Common myeloid progenitor, CD34-positive (primary cell): ENCODE measurements around the gene IQCF5.

ENCODE experiments used
- CTCF ChIA-PET: fragments of 350-600 bp; sonication (Branson Sonifier 250); formaldehyde crosslinking; loops from one replicate; lab custom pipeline; 2021; ENCODE audit warnings: antibody characterized with exemption; lab: Charles Lee
- POLR2A ChIA-PET: fragments of 350-600 bp; sonication (Branson Sonifier 250); formaldehyde crosslinking; loops from one replicate; lab custom pipeline; 2021; ENCODE audit warnings: antibody characterized with exemption; lab: Charles Lee
- DNase-seq, 3 donors: peaks; one replicate each; pipeline versions ENCODE4 v3.0.0 to v3.0.0-alpha.2; 2013
- H3K27ac ChIP-seq, 2 experiments: 1 replicate in 1 of 2; 2 replicates in 1 of 2; pipeline ENCODE4 v1.7.0; 2013; ENCODE audit warnings: inconsistent platforms in 2 of 2, low read length in 2 of 2, mild to moderate bottlenecking in 2 of 2, low read depth in 1 of 2, moderate library complexity in 1 of 2; ENCODE audit not compliant: severe bottlenecking in 2 of 2, insufficient read depth in 1 of 2, poor library complexity in 1 of 2
- H3K27me3 ChIP-seq, 5 experiments: replicated peaks in 2 of 5; 1 replicate in 3 of 5; 2 replicates in 2 of 5; pipeline versions ENCODE4 v1.6.1 to v1.7.0; 2013; ENCODE audit warnings: low read length in 4 of 5, mild to moderate bottlenecking in 2 of 5, moderate library complexity in 2 of 5, inconsistent platforms in 1 of 5; ENCODE audit not compliant: insufficient read depth in 5 of 5, control insufficient read depth in 4 of 5
- H3K36me3 ChIP-seq, 4 experiments: 1 replicate in 2 of 4; 2 replicates in 2 of 4; pipeline versions ENCODE4 v1.6.1 to v1.7.0; 2013; ENCODE audit warnings: low read length in 3 of 4, control low read depth in 1 of 4, mild to moderate bottlenecking in 1 of 4; ENCODE audit not compliant: control insufficient read depth in 4 of 4, insufficient read depth in 4 of 4
- H3K4me1 ChIP-seq, 4 experiments: 1 replicate in 3 of 4; 2 replicates in 1 of 4; pipeline versions ENCODE4 v1.6.1 to v1.7.1; 2013; ENCODE audit warnings: low read length in 3 of 4, mild to moderate bottlenecking in 3 of 4, control low read depth in 1 of 4, inconsistent platforms in 1 of 4, moderate library complexity in 1 of 4; ENCODE audit not compliant: control insufficient read depth in 4 of 4, insufficient read depth in 4 of 4; ENCODE audit errors: control extremely low read depth in 1 of 4
- H3K4me3 ChIP-seq, 7 experiments: 1 replicate in 4 of 7; 2 replicates in 3 of 7; pipeline versions ENCODE4 v1.5.1 to v1.7.0; 2013; ENCODE audit warnings: mild to moderate bottlenecking in 7 of 7, low read length in 6 of 7, moderate library complexity in 6 of 7, inconsistent platforms in 2 of 7, low read depth in 2 of 7, control low read depth in 1 of 7; ENCODE audit not compliant: insufficient read depth in 4 of 7, control insufficient read depth in 1 of 7; ENCODE audit errors: extremely low read depth in 1 of 7
- H3K9me3 ChIP-seq, 5 experiments: 1 replicate in 4 of 5; 2 replicates in 1 of 5; pipeline versions ENCODE4 v1.6.1 to v1.7.1; 2013; ENCODE audit warnings: low read length in 4 of 5, mild to moderate bottlenecking in 2 of 5, inconsistent platforms in 1 of 5, low read depth in 1 of 5, moderate library complexity in 1 of 5; ENCODE audit not compliant: control insufficient read depth in 4 of 5, insufficient read depth in 2 of 5; ENCODE audit errors: control extremely low read depth in 1 of 5
- WGBS: methylation state at CpG from one replicate; pipeline ENCODE4 v1.1.5; 2013; ENCODE audit not compliant: insufficient coverage; 5-methylcytosine and 5-hydroxymethylcytosine counted together

The IQCF5 gene

GRCh38 chr3:51836606-51837005 lies 38.8 kb downstream of the IQCF5 start:
- CTCF ChIA-PET: no interaction called here
- no peak for DNase-seq
- Histone ChIP-seq H3K36me3 (no peaks in the 10 kb centered on the region), H3K4me3 (no peak overlapping the region), H3K27ac (no peak overlapping the region), H3K9me3 (peaks cover 0 to 3% (median 0%) of the 10 kb centered on the region in 5 experiments), H3K27me3 (peaks cover 0 to 1% (median 0%) of the 10 kb centered on the region in 5 experiments), H3K4me1 (no peaks in the 10 kb centered on the region)
- WGBS: 93% methylated on average over 4 of the region's 5 CpGs
- POLR2A ChIA-PET: no interaction called here

DNA sequence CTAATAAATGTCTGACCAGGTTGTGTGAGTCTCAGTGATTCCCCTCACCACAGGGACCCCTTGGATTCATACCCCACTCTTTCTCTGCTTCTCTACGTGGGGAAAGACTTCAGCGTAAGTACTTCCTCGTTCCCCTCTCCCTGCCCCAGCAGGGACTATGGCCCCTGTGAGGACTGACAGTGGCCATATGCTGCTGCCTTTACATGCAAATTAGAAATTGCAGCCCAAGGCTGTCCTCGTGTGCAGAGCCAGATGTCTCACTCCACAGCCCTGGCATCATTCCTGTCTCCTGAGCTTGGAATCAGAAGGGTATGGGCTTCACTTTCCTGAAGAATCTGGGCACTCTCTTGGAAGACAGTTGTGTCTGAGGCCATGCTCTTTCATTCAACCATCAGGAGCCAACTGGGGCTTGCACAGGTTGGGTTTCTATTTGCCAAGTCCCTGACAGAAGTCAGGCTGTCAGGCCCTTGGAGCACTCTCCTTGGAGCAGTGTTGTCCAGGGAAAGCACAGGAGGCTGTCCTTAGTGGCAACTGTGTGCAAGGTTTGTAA lies 44.5 kb downstream of the IQCF5 start:
- ChIA-PET CTCF (no interaction called here), POLR2A (no interaction called here)

DNA sequence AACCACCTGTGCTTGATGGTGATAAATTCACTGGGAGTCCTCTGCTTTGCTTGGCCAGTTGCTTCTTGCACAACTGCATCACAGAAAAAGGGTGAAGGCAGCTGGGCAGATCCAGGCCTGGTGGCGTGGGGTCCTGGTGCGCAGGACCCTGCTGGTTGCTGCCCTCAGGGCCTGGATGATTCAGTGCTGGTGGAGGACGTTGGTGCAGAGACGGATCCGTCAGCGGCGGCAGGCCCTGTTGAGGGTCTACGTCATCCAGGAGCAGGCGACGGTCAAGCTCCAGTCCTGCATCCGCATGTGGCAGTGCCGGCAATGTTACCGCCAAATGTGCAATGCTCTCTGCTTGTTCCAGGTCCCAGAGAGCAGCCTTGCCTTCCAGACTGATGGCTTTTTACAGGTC lies 45.1 kb downstream of the IQCF5 start:
- no peaks in the 10 kb centered on the region for H3K36me3 ChIP-seq
- DNase-seq: no peak
- no peaks in the 10 kb centered on the region for H3K4me1 ChIP-seq
- H3K9me3 ChIP-seq: peaks cover 2 to 13% (median 7%) of the 10 kb centered on the region in 5 experiments
- WGBS: 97% methylated on average over 13 of the region's 13 CpGs
- no peak overlapping the region for H3K27ac ChIP-seq
- peaks cover 0 to 3% (median 0%) of the 10 kb centered on the region in 5 experiments for H3K27me3 ChIP-seq
- no peak overlapping the region for H3K4me3 ChIP-seq
- ChIA-PET CTCF (no interaction called here), POLR2A (no interaction called here)

More for the DNA sequence above, 44.5 kb downstream of the IQCF5 start:
- Histone ChIP-seq H3K27me3 (peaks cover 0 to 3% (median 0%) of the 10 kb centered on the region in 5 experiments), H3K27ac (no peak overlapping the region), H3K9me3 (peaks cover 2 to 13% (median 7%) of the 10 kb centered on the region in 5 experiments), H3K36me3 (no peaks in the 10 kb centered on the region), H3K4me1 (no peaks in the 10 kb centered on the region), H3K4me3 (no peak overlapping the region)
- DNase-seq: no peak
- 60% methylated on average over 2 of the region's 4 CpGs for WGBS

DNA sequence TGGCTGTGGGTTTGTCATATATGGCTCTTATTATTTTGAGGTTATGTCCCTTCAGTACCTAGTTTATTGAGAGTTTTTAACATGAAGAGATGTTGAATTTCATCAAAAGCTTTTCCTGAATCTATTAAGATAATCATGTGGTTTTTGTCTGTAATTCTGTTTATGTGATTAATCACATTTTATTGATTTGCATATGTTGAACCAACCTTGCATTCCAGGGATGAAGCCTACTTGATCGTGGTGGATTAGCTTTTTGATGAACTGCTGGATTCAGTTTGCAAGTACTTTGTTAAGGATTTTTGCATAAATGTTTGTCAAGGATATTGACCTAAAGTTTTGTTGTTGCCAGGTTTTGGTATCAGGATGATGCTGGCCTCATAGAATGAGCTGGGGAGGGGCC lies 47.1 kb downstream of the IQCF5 start:
- no peak overlapping the region for H3K4me3 ChIP-seq
- ChIA-PET CTCF (no interaction called here), POLR2A (no interaction called here)
- no peaks in the 10 kb centered on the region for H3K36me3 ChIP-seq
- no peak for DNase-seq
- H3K9me3 ChIP-seq: peaks cover 0 to 13% (median 7%) of the 10 kb centered on the region in 5 experiments
- WGBS: 100% methylated on average over 1 of the region's 1 CpG
- H3K27me3 ChIP-seq: peaks cover 0 to 3% (median 0%) of the 10 kb centered on the region in 5 experiments
- no peaks in the 10 kb centered on the region for H3K4me1 ChIP-seq
- H3K27ac ChIP-seq: no peak overlapping the region
